ENCODE data around the gene GRB10.
A peak's percentile ranks its signal among the peaks of the same experiment; 100 is the strongest.
"Not testable (repeated sequence)": the region's sequence is repeated elsewhere in the genome, so short reads cannot be mapped to it uniquely, and the experiment has no call there.

GRB10 gene

GRCh38 chr7:50743016-50743415 lies 39.7 kb downstream of the GRB10 start:
- no peak for DNase-seq (ENCODE audit: low spot score)

- no peak for DNase-seq (ENCODE audit: low spot score)
Observed at GRCh38 chr7:50742401-50742800, 40.3 kb downstream of the GRB10 start.

- DNase-seq (ENCODE audit: low spot score): peak; percentile 51
Observed at GRCh38 chr7:50739744-50740435, 42.8 kb downstream of the GRB10 start.

- DNase-seq (ENCODE audit: low spot score): no peak
Observed at GRCh38 chr7:50738932-50739331, 43.8 kb downstream of the GRB10 start.

GRCh38 chr7:50735836-50736235 lies 46.9 kb downstream of the GRB10 start:
- not testable (repeated sequence) for DNase-seq (ENCODE audit: low spot score)

- DNase-seq (ENCODE audit: low spot score): no peak
Observed at GRCh38 chr7:50735333-50735732, 47.4 kb downstream of the GRB10 start.

GRCh38 chr7:50734246-50734645 lies 48.5 kb downstream of the GRB10 start:
- no peak for DNase-seq (ENCODE audit: low spot score)

- no peak for DNase-seq (ENCODE audit: low spot score)
Observed at GRCh38 chr7:50733552-50733951, 49.1 kb downstream of the GRB10 start.

GRCh38 chr7:50731703-50732582 lies 50.8 kb downstream of the GRB10 start:
- no peak for DNase-seq (ENCODE audit: low spot score)

- DNase-seq (ENCODE audit: low spot score): peak; percentile 45
Observed at GRCh38 chr7:50730446-50731400, 52.0 kb downstream of the GRB10 start.

- DNase-seq (ENCODE audit: low spot score): no peak
Observed at GRCh38 chr7:50729962-50730361, 52.7 kb downstream of the GRB10 start.

GRCh38 chr7:50728184-50728583 lies 54.5 kb downstream of the GRB10 start:
- no peak for DNase-seq (ENCODE audit: low spot score)

GRCh38 chr7:50727711-50728110 lies 55.0 kb downstream of the GRB10 start:
- no peak for DNase-seq (ENCODE audit: low spot score)

- no peak for DNase-seq (ENCODE audit: low spot score)
Observed at GRCh38 chr7:50727072-50727471, 55.6 kb downstream of the GRB10 start.

- no peak for DNase-seq (ENCODE audit: low spot score)
Observed at GRCh38 chr7:50725774-50726173, 56.9 kb downstream of the GRB10 start.

- DNase-seq (ENCODE audit: low spot score): no peak
Observed at GRCh38 chr7:50724526-50725520, 57.9 kb downstream of the GRB10 start.

GRCh38 chr7:50723888-50724287 lies 58.8 kb downstream of the GRB10 start:
- no peak for DNase-seq (ENCODE audit: low spot score)

- no peak for DNase-seq (ENCODE audit: low spot score)
Observed at GRCh38 chr7:50723173-50723572, 59.5 kb downstream of the GRB10 start.

- DNase-seq (ENCODE audit: low spot score): no peak
Observed at GRCh38 chr7:50721661-50722259, 60.9 kb downstream of the GRB10 start.

- DNase-seq (ENCODE audit: low spot score): no peak
Observed at GRCh38 chr7:50721160-50721559, 61.5 kb downstream of the GRB10 start.

GRCh38 chr7:50720295-50720694 lies 62.4 kb downstream of the GRB10 start:
- no peak for DNase-seq (ENCODE audit: low spot score)

Data from globus pallidus (tissue), 1 donor.